Measurements from ENCODE around the gene MBIP. TPM values are rescaled to one million over a fixed set of nuclear protein-coding genes. Genes with fewer than 3 reads are reported as not detected.

The MBIP gene
- total RNA-seq, 1 donor from 2014 or later: 21.9 TPM

GRCh38 chr14:36313206-36313605, 7.2 kb downstream of the MBIP start:
- TF ChIP-seq, protein P1, sequence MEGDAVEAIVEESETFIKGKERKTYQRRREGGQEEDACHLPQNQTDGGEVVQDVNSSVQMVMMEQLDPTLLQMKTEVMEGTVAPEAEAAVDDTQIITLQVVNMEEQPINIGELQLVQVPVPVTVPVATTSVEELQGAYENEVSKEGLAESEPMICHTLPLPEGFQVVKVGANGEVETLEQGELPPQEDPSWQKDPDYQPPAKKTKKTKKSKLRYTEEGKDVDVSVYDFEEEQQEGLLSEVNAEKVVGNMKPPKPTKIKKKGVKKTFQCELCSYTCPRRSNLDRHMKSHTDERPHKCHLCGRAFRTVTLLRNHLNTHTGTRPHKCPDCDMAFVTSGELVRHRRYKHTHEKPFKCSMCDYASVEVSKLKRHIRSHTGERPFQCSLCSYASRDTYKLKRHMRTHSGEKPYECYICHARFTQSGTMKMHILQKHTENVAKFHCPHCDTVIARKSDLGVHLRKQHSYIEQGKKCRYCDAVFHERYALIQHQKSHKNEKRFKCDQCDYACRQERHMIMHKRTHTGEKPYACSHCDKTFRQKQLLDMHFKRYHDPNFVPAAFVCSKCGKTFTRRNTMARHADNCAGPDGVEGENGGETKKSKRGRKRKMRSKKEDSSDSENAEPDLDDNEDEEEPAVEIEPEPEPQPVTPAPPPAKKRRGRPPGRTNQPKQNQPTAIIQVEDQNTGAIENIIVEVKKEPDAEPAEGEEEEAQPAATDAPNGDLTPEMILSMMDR (IDR thresholded peaks at IDR 0.05): no peak
- H3K4me3 Mint-ChIP-seq (ENCODE audit: unreplicated experiment): no peak overlapping the region
- peaks cover 6% of the 10 kb centered on the region for H3K4me1 Mint-ChIP-seq (ENCODE audit: low read depth)
- DNase-seq (ENCODE audit: low spot score): no peak
- no peak overlapping the region for H3K27ac Mint-ChIP-seq (ENCODE audit: unreplicated experiment)
- no peaks in the 10 kb centered on the region for H3K9me3 Mint-ChIP-seq (ENCODE audit: low read depth)
- no peaks in the 10 kb centered on the region for H3K27me3 Mint-ChIP-seq (ENCODE audit: low read depth)
- peaks cover 22% of the 10 kb centered on the region for H3K36me3 Mint-ChIP-seq (ENCODE audit: low read depth)

DNA sequence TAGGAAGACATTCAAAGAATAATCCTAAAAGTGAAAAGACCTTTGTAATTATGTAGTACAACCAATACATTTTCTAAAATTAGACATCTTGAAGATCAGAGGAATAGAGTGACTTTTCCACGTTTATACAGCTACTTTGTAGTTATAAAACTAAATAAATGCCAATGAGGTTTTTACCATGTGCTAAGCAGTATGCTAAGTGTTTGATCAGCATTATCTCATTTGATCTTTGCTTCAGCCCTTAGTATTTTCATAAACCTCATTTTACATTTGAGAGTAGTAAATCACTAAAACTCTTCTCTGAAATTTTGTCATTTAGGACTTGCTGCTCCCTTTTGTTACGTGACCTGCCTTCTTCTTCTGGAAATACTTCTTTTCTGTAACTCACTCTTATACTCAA, 13.6 kb downstream of the MBIP start:
- TF ChIP-seq, protein P1 (IDR thresholded peaks at IDR 0.05): no peak
- no peak overlapping the region for H3K27ac Mint-ChIP-seq (ENCODE audit: unreplicated experiment)
- H3K36me3 Mint-ChIP-seq (ENCODE audit: low read depth): peaks cover 43% of the 10 kb centered on the region
- DNase-seq (ENCODE audit: low spot score): no peak
- no peak overlapping the region for H3K4me3 Mint-ChIP-seq (ENCODE audit: unreplicated experiment)
- H3K4me1 Mint-ChIP-seq (ENCODE audit: low read depth): no peaks in the 10 kb centered on the region
- no peaks in the 10 kb centered on the region for H3K27me3 Mint-ChIP-seq (ENCODE audit: low read depth)
- no peaks in the 10 kb centered on the region for H3K9me3 Mint-ChIP-seq (ENCODE audit: low read depth)

DNA sequence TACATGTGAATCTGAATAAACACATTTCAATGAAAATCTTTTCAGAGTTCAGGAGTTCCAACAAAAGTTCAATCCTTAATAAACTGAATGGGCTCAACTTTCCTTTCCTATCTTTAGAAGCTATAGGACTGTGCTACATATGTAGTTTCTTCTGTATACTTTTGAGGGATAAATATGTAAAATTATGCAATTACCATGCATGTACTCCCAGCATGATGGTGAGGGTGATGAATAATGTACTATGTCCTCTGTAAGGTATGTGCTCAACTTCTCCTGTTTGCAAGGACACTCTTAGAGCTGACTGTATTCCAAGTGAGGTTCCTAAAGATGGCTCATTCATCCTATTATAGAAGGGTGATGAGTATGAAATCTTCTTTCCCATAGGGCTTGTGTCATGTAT, 15.5 kb downstream of the MBIP start:
- H3K36me3 Mint-ChIP-seq (ENCODE audit: low read depth): peaks cover 34% of the 10 kb centered on the region
- H3K27ac Mint-ChIP-seq (ENCODE audit: unreplicated experiment): no peak overlapping the region
- no peaks in the 10 kb centered on the region for H3K9me3 Mint-ChIP-seq (ENCODE audit: low read depth)
- H3K27me3 Mint-ChIP-seq (ENCODE audit: low read depth): no peaks in the 10 kb centered on the region
- no peak for DNase-seq (ENCODE audit: low spot score)
- H3K4me1 Mint-ChIP-seq (ENCODE audit: low read depth): peaks cover 12% of the 10 kb centered on the region
- no peak overlapping the region for H3K4me3 Mint-ChIP-seq (ENCODE audit: unreplicated experiment)
- TF ChIP-seq, protein P1 (IDR thresholded peaks at IDR 0.05): no peak

DNA sequence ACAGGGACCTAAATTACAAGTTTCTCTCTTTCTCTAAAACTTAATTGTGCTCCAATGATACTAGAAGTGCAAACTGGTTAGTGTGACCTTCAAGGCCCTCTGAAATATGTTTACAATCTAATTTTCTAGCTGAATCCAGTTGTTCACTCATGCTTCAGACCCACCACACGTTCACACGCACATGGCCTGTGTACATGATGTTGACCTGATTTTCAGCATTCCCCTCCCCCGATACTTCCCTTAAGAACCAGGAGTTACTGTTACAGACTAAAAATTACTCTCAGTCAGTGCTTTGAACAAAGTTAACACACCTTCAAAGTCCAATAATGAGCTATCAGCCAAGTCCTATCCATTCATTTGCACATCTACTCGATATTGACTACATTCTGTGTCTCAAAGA, 16.5 kb downstream of the MBIP start:
- peaks cover 12% of the 10 kb centered on the region for H3K4me1 Mint-ChIP-seq (ENCODE audit: low read depth)
- TF ChIP-seq, protein P1 (IDR thresholded peaks at IDR 0.05): no peak
- H3K27ac Mint-ChIP-seq (ENCODE audit: unreplicated experiment): no peak overlapping the region
- H3K4me3 Mint-ChIP-seq (ENCODE audit: unreplicated experiment): no peak overlapping the region
- peaks cover 31% of the 10 kb centered on the region for H3K36me3 Mint-ChIP-seq (ENCODE audit: low read depth)
- DNase-seq (ENCODE audit: low spot score): no peak
- no peaks in the 10 kb centered on the region for H3K9me3 Mint-ChIP-seq (ENCODE audit: low read depth)
- no peaks in the 10 kb centered on the region for H3K27me3 Mint-ChIP-seq (ENCODE audit: low read depth)

- H3K27ac Mint-ChIP-seq (ENCODE audit: unreplicated experiment): no peak overlapping the region
Measured at GRCh38 chr14:36302823-36303222, 17.6 kb downstream of the MBIP start.

More at GRCh38 chr14:36302823-36303222, 17.6 kb downstream of the MBIP start:
- no peak overlapping the region for H3K4me3 Mint-ChIP-seq (ENCODE audit: unreplicated experiment)
- H3K36me3 Mint-ChIP-seq (ENCODE audit: low read depth): peaks cover 30% of the 10 kb centered on the region
- H3K9me3 Mint-ChIP-seq (ENCODE audit: low read depth): no peaks in the 10 kb centered on the region
- TF ChIP-seq, protein P1 (IDR thresholded peaks at IDR 0.05): no peak
- no peaks in the 10 kb centered on the region for H3K27me3 Mint-ChIP-seq (ENCODE audit: low read depth)
- no peak for DNase-seq (ENCODE audit: low spot score)
- peaks cover 12% of the 10 kb centered on the region for H3K4me1 Mint-ChIP-seq (ENCODE audit: low read depth)
